WI38 (cell line): ENCODE data around the gene NUP50.
"Not testable (repeated sequence)": the region's sequence is repeated elsewhere in the genome, so short reads cannot be mapped to it uniquely, and the experiment has no call there.

Experiments
- H3K4me3 ChIP-seq: 2 replicates; pipeline ENCODE4 v1.5.1; 2011; ENCODE audit warnings: low read depth, mild to moderate bottlenecking, control low read depth, low read length
- CTCF ChIP-seq: IDR thresholded peaks from 2 replicates; pipeline ENCODE4 v1.5.1; 2012; ENCODE audit warnings: low read depth, mild to moderate bottlenecking, control low read depth, low read length

NUP50 gene

GRCh38 chr22:45185718-45186514 is 22.2 kb downstream of the NUP50 start:
- no peak overlapping the region for H3K4me3 ChIP-seq
- no peak for TF ChIP-seq CTCF

- no peak for TF ChIP-seq CTCF
- H3K4me3 ChIP-seq: no peak overlapping the region
These were observed 24.2 kb downstream of the NUP50 start for GRCh38 chr22:45187891-45188290.

- no peak overlapping the region for H3K4me3 ChIP-seq
- no peak for TF ChIP-seq CTCF
These were observed 25.1 kb downstream of the NUP50 start for GRCh38 chr22:45188779-45189178.

GRCh38 chr22:45190202-45190872 is 26.6 kb downstream of the NUP50 start:
- TF ChIP-seq CTCF: no peak
- no peak overlapping the region for H3K4me3 ChIP-seq

GRCh38 chr22:45191746-45192145 is 28.0 kb downstream of the NUP50 start:
- H3K4me3 ChIP-seq: not testable (repeated sequence)

GRCh38 chr22:45192701-45193187 is 29.0 kb downstream of the NUP50 start:
- TF ChIP-seq CTCF: no peak
- H3K4me3 ChIP-seq: no peak overlapping the region

- TF ChIP-seq CTCF: no peak
- no peak overlapping the region for H3K4me3 ChIP-seq
These were observed 31.0 kb downstream of the NUP50 start for GRCh38 chr22:45194686-45195085.
